ENCODE data around the gene SHISA9.

SHISA9 gene

DNA sequence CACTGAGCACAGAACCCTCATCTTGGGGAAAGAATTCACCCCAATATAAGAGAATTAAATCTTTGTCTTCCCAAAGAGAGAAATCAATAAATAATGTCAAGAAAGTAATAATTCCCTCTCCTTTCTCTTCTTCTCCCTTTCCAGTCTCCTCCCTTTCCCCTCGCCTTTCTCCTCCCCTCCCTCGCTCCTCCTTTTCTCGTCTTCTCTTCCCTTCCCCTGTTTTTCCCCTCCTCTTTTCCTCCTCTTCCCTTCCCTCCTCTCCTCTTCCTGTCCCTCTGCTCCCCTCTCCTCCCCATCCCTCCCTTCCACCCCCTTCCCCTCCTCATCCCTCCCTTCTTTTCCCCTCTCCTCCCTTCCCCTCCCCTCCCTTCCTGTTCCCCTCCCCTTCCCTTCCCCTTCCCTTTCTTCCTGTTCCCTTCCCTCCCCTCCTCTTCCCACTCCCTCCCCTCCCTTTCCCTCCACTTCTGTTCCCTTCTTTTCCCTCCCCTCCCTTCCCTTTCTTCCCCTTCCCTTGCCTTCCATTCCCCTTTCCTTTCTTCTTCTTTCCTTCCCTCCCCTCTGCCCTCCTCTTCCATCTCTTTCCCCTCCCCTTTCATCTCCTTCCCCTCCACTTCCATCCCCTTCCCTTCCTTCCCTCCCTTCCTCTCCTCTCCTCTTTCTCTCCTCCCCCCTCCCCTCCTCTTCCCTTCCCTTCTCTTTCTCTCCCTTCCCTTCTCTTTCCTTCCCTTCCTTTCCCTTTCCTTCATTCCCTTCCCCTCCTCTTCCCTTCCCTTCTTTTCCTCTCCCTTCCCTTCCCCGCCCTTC is 363.6 kb downstream of the SHISA9 start:
- Mint-ChIP-seq H3K4me1 (no peaks in the 10 kb centered on the region), H3K4me3 (no peak overlapping the region), H3K27me3 (no peaks in the 10 kb centered on the region), H3K36me3 (ENCODE audit: insufficient read depth) (no peaks in the 10 kb centered on the region), H3K27ac (ENCODE audit: low read depth) (no peak overlapping the region), H3K9me3 (peaks cover 23% of the 10 kb centered on the region)
- no peak for DNase-seq (ENCODE audit: low spot score in 2 of 2)
- ATAC-seq (replicated peaks; ENCODE audit: extremely low read depth, poor library complexity, severe bottlenecking), result no peak

DNA sequence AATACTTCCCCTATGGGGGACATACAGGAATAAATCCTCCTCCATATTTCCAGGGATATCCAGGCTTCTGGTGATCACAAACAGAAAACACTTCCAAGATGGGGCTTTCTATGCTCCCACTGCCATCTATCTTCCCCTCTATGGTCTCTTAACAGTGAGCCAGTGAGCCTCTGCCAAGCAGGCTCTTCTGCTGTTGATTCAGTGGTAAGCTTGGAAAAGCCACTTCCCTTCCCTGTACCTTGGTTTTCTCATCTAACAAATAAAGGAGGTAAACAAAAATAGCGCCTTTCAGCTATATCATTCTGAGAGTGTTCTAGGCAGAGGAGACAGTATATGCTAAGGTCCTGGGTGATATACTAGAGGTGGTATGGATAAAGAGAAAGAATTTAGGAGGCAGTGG is 368.0 kb downstream of the SHISA9 start:
- H3K9me3 Mint-ChIP-seq, result peaks cover 11% of the 10 kb centered on the region
- no peak overlapping the region for H3K4me3 Mint-ChIP-seq
- no peaks in the 10 kb centered on the region for H3K36me3 Mint-ChIP-seq (ENCODE audit: insufficient read depth)
- H3K4me1 Mint-ChIP-seq, result no peaks in the 10 kb centered on the region
- H3K27me3 Mint-ChIP-seq, result no peaks in the 10 kb centered on the region
- H3K27ac Mint-ChIP-seq (ENCODE audit: low read depth), result no peak overlapping the region
- ATAC-seq (replicated peaks; ENCODE audit: extremely low read depth, poor library complexity, severe bottlenecking) (no peak), DNase-seq (ENCODE audit: low spot score in 2 of 2) (no peak)

DNA sequence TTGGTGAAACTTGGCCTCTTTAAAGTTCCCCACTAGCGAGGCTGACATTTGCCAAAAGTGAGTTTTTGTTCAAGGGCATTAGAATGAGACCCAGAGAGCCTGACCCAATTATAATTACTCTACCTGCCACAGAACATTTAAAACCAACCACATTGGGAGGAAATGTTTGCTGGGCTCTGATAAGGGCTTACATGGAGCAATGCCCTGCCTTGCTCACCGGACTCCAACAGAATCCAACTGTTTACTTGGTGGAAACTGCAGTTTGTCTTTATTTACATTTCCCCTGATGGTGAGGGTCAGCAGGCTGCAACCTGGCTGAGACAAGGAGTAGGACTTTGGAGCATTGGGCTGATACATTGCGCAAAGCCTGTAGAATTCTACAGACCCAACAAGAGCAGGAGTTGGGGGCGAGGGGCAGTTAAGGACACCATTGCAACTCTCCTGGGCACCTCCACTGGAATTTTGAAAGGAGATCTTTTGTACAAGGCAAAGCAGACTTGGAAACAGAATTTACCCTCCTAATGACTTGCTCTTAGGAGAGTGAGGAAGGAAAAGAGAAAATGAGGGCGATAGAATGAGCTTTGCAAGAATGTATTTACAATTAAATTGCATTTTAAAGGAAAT is 368.6 kb downstream of the SHISA9 start:
- DNase-seq (ENCODE audit: low spot score in 2 of 2), result no peak
- H3K4me1 Mint-ChIP-seq, result no peaks in the 10 kb centered on the region
- H3K36me3 Mint-ChIP-seq (ENCODE audit: insufficient read depth), result no peaks in the 10 kb centered on the region
- no peak for ATAC-seq (replicated peaks; ENCODE audit: extremely low read depth, poor library complexity, severe bottlenecking)
- no peaks in the 10 kb centered on the region for H3K27me3 Mint-ChIP-seq
- no peak overlapping the region for H3K4me3 Mint-ChIP-seq
- H3K27ac Mint-ChIP-seq (ENCODE audit: low read depth), result no peak overlapping the region
- peaks cover 11% of the 10 kb centered on the region for H3K9me3 Mint-ChIP-seq

DNA sequence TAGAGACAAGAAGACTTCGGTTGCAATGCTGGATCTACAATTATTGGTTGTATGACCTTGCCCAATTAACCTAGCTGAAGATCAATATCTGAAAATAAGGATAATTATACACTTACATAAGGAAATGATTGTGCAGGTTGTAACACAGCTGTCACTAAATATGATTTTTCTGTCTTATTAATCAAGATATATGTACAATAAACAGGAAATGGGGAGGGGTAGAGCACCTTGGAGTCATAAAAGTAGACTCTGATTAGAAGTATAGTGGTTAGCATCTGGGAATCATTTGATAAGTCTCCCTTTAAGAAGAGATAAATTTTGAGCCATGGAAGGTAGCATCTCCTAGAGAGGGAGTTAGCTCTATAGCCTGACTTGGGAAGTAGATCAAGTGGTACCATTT is 369.2 kb downstream of the SHISA9 start:
- no peak for ATAC-seq (replicated peaks; ENCODE audit: extremely low read depth, poor library complexity, severe bottlenecking)
- DNase-seq (ENCODE audit: low spot score in 2 of 2), result no peak
- peaks cover 7% of the 10 kb centered on the region for H3K9me3 Mint-ChIP-seq
- no peaks in the 10 kb centered on the region for H3K27me3 Mint-ChIP-seq
- H3K4me3 Mint-ChIP-seq, result no peak overlapping the region
- no peaks in the 10 kb centered on the region for H3K4me1 Mint-ChIP-seq
- no peak overlapping the region for H3K27ac Mint-ChIP-seq (ENCODE audit: low read depth)
- no peaks in the 10 kb centered on the region for H3K36me3 Mint-ChIP-seq (ENCODE audit: insufficient read depth)

DNA sequence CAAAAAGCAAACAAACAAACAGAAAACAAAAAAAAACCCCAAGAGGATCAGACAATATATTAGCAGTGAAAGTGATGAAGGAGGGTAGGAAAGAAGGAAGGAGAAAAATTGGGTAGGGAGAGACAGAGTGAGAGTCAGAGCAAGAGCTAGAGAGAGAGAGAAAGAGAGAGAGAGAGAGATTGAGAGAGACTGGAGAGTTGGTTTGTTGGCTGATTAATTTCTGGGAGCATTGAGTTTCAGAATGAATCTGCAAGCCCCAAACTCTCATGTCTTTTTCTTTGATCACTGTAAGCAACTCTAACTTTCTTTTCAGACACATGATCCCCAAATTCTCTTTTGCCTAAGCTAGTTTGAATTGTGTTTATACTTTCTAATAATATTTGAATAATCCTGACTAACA is 388.1 kb downstream of the SHISA9 start:
- H3K27me3 Mint-ChIP-seq, result no peaks in the 10 kb centered on the region
- ATAC-seq (replicated peaks; ENCODE audit: extremely low read depth, poor library complexity, severe bottlenecking), result no peak
- no peak overlapping the region for H3K27ac Mint-ChIP-seq (ENCODE audit: low read depth)
- no peak overlapping the region for H3K4me3 Mint-ChIP-seq
- DNase-seq (ENCODE audit: low spot score in 2 of 2), result no peak
- H3K4me1 Mint-ChIP-seq, result no peaks in the 10 kb centered on the region
- peaks cover 26% of the 10 kb centered on the region for H3K9me3 Mint-ChIP-seq
- no peaks in the 10 kb centered on the region for H3K36me3 Mint-ChIP-seq (ENCODE audit: insufficient read depth)

Measured in central memory CD8-positive, alpha-beta T cell (primary cell).